ENCODE results near the gene STOML1.

STOML1 gene

DNA sequence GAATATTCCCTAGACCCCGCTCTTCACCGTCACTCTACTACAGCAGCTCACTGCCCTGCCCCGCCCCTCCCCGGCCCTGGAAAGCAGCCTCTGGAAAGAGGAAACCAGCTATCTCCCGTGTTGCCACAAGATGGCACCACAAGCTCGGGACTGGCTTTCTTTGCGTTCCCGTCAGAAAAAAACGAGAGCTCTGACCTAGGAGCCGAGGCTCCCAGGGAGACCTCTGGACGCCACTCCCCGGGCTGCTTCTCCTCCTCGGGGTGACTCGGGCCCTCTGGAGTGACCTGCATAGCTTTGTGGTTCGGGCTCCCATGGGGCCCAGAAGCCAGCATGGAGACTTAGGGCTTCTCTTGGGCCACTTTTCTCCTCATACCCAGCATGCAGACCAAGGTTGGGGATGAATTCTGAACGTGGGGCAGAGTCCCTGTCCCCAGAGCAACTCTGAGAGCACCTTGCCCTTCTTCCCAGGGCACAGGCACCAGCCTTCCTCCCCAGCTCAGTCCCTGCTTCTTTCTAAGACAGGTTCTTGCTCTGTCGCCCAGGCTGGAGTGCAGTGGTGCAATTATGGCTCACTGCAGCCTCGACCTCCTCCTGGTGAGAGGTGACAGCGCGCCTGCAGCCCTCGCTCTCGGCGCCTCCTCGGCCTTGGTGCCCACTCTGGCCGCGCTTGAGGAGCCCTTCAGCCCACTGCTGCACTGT, 19.0 kb downstream of the STOML1 start:
- Histone ChIP-seq H3K36me3 (no peaks in the 10 kb centered on the region), H3K4me1 (no peaks in the 10 kb centered on the region), H3K27me3 (no peaks in the 10 kb centered on the region), H3K9me3 (no peaks in the 10 kb centered on the region), H3K4me3 (ENCODE audit: low read depth, low read length) (peak overlapping the region; percentile 41)
- TF ChIP-seq, protein P1, sequence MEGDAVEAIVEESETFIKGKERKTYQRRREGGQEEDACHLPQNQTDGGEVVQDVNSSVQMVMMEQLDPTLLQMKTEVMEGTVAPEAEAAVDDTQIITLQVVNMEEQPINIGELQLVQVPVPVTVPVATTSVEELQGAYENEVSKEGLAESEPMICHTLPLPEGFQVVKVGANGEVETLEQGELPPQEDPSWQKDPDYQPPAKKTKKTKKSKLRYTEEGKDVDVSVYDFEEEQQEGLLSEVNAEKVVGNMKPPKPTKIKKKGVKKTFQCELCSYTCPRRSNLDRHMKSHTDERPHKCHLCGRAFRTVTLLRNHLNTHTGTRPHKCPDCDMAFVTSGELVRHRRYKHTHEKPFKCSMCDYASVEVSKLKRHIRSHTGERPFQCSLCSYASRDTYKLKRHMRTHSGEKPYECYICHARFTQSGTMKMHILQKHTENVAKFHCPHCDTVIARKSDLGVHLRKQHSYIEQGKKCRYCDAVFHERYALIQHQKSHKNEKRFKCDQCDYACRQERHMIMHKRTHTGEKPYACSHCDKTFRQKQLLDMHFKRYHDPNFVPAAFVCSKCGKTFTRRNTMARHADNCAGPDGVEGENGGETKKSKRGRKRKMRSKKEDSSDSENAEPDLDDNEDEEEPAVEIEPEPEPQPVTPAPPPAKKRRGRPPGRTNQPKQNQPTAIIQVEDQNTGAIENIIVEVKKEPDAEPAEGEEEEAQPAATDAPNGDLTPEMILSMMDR (IDR thresholded peaks at IDR 0.05; ENCODE audit: low read depth, low read length): peak; percentile 94
- DNase-seq: peak; percentile 91

DNA sequence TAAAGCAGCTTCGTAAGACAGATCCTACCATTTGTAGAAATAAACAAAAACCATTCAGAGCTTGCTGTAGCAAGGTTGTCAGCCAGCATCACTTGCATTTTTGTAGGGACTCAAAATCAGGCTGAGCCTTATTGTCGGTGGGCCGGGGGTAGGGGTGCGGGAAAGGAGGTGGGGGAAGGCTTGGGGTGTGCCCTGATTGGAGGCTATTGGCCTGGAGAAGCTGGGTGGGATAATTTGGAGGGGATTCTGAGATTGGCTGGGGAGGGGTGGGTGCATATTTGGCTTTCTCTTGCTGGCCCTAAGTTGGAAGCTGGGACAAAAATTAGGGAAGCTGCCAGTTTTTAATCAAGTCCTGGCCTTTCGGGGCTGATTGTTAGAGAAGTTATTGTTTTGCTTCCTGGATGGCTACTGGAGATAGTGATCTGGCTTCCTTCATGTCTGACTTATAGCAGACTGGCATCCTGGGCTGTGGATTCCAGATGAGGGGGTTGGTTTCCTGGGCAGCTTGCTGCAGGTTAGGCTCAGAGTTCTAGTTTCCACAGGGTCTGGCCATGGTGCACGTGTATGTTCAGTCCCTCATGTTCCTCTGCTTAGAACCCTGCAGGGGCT, 22.8 kb downstream of the STOML1 start:
- TF ChIP-seq, protein P1 (IDR thresholded peaks at IDR 0.05; ENCODE audit: low read depth, low read length): no peak
- DNase-seq: no peak
- H3K4me1 ChIP-seq: peaks cover 5% of the 10 kb centered on the region; the same call in 1 of the 2 replicates
- H3K9me3 ChIP-seq: no peaks in the 10 kb centered on the region
- H3K4me3 ChIP-seq (ENCODE audit: low read depth, low read length): no peak overlapping the region
- H3K36me3 ChIP-seq: no peaks in the 10 kb centered on the region
- no peaks in the 10 kb centered on the region for H3K27me3 ChIP-seq

DNA sequence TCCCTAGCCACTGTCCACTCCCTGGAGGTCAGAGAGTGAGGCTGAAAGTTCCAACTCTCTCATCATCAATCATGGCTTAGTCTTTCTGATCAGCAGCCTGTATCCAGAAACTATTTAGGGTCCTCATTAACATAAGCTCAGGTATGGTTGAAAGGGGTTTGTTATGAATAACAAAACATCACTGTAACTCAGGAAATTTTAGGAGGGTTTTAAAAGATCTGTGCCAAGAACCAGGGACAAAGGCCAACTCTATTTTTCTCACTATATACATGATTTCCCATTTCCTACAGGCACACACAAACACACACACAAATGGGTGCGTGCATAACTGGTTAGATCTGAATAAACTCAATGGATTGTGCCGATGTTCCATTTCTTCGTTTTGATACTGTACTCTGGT, 23.6 kb downstream of the STOML1 start:
- Histone ChIP-seq H3K4me3 (ENCODE audit: low read depth, low read length) (no peak overlapping the region), H3K4me1 (peaks cover 5% of the 10 kb centered on the region; the same call in 1 of the 2 replicates), H3K9me3 (no peaks in the 10 kb centered on the region), H3K27me3 (no peaks in the 10 kb centered on the region), H3K36me3 (no peaks in the 10 kb centered on the region)
- no peak for DNase-seq
- TF ChIP-seq, protein P1 (IDR thresholded peaks at IDR 0.05; ENCODE audit: low read depth, low read length): no peak

DNA sequence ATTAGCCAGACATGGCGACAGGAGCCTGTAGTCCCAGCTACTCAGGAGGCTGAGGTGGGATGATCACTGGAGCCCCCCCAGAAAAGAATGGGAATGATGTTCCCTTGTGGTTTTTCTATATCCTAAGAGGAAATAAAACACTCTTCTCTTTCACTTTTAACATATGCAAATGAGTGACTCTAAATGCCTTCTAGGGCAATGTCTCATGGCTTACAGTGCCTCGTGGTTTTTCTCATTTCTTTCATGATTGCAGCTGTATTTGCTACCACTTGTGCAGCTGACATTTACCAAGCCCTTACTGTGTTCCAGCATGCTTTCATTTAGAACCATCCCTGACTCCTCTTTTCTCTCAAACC, 26.4 kb downstream of the STOML1 start:
- Histone ChIP-seq H3K9me3 (no peaks in the 10 kb centered on the region), H3K4me1 (peaks cover 5% of the 10 kb centered on the region; the same call in 1 of the 2 replicates), H3K36me3 (no peaks in the 10 kb centered on the region), H3K4me3 (ENCODE audit: low read depth, low read length) (no peak overlapping the region), H3K27me3 (no peaks in the 10 kb centered on the region)
- TF ChIP-seq, protein P1 (IDR thresholded peaks at IDR 0.05; ENCODE audit: low read depth, low read length): no peak
- DNase-seq: no peak

DNA sequence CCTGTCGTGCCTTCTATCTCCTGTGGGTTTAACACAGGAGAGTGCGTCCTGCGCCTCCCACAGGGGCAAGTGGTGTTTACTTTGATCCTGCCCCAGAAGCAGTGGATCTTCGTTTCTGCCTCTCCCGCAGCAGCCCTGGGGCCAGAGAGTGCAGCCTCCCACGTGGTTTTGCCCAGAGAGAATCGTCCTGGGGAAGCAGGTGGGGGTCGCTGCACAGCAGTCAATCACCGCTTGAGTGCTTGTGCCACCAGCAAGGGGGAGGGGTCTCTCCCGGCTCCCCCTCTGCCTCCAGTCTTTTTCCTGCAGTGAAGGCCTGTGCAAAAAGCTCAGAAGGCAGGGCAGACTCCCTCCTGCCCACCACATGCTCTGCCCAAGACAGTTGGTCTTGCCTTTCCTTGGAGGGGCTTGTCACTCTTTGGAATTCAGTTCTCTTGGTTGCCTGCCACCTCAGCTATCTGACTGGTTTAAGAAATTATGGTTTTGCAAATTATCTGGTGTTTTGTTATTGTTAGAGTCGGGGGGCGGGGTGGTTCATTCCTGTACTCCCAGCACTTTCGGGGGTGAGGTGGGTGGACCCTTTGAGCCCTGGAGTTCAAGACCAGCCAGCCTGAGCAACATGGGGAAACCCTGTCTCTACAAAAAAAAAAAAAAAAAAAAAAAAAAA, 26.9 kb downstream of the STOML1 start:
- Histone ChIP-seq H3K4me1 (peaks cover 5% of the 10 kb centered on the region; the same call in 1 of the 2 replicates), H3K27me3 (no peaks in the 10 kb centered on the region), H3K36me3 (no peaks in the 10 kb centered on the region), H3K9me3 (no peaks in the 10 kb centered on the region), H3K4me3 (ENCODE audit: low read depth, low read length) (no peak overlapping the region)
- TF ChIP-seq, protein P1 (IDR thresholded peaks at IDR 0.05; ENCODE audit: low read depth, low read length): no peak
- DNase-seq: no peak

DNA sequence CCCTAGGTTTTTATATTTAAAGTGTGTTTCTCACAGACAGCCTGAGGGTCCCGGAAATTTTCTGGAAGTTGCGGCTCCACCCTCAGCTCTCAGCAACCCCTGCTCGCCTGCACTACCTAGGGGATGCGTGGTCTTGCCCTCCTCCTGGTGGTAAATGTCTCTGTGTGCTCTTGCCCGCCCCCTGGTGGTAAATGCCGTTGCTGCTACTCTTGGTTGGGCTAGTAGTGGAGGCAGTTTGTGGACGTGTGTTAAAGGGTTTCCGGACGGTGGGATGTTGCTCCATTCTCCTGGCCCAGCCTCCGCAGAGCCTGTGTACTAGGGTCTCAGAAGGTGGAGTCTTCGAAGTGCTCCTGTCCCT, 27.4 kb downstream of the STOML1 start:
- Histone ChIP-seq H3K9me3 (no peaks in the 10 kb centered on the region), H3K27me3 (no peaks in the 10 kb centered on the region), H3K36me3 (no peaks in the 10 kb centered on the region), H3K4me3 (ENCODE audit: low read depth, low read length) (no peak overlapping the region), H3K4me1 (peaks cover 5% of the 10 kb centered on the region; the same call in 1 of the 2 replicates)
- peak; percentile 85 for DNase-seq
- TF ChIP-seq, protein P1 (IDR thresholded peaks at IDR 0.05; ENCODE audit: low read depth, low read length): peak; percentile 99

All from BE2C (cell line).